GM21576 (cell line): ENCODE results near the gene APOL1.
"Not testable (repeated sequence)": the region's sequence is repeated elsewhere in the genome, so short reads cannot be mapped to it uniquely, and the experiment has no call there.

Experiments
- ATAC-seq: cut with Tn5 transposase; IDR thresholded peaks from one replicate; pipeline ENCODE4 v1.9.1; 2021; ENCODE audit warnings: mild to moderate bottlenecking, moderate library complexity; ENCODE audit not compliant: unreplicated experiment

Gene APOL1

DNA sequence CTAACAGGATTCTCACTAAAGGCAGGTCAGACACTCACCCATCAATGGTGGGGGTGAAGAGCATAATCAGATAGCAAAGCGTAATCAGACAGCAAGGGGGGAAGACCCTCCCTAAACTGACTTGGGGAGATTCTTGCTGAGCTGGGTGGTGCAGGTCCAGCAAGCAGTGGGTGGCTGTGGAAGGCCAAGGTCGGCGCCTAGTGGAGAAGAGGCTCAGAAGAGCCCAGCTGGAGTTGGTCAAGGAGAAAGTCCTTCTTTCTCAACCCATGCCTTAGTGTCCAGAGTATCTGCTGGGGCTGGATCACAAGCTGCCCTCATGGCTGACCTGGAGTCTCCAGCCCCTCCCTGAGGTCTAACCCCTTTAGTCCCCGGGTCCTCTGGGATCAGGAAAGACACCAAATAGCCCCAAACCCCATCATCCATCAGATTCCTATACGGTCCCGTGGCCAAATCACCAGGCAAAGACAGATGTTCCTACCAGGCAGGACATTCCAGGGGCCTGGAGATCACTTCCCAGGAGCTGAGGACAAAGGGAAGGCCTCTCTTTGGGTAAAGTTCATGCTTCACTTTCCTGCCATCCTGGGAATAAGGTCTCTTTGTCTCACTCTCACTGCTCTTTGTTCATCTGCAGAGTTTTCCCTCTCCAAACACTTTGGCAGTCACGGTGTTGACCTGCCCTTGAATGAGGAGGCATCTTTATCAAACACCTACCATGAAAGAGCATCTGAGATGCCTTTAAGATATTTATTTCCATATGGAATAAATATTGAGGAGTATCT, 11.1 kb downstream of the APOL1 start:
- not testable (repeated sequence) for ATAC-seq

DNA sequence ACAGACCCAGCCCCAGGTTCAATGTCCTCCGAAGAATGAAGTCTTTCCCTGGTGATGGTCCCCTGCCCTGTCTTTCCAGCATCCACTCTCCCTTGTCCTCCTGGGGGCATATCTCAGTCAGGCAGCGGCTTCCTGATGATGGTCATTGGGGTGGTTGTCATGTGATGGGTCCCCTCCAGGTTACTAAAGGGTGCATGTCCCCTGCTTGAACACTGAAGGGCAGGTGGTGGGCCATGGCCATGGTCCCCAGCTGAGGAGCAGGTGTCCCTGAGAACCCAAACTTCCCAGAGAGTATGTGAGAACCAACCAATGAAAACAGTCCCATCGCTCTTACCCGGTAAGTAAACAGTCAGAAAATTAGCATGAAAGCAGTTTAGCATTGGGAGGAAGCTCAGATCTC, 14.1 kb downstream of the APOL1 start:
- ATAC-seq = no peak

DNA sequence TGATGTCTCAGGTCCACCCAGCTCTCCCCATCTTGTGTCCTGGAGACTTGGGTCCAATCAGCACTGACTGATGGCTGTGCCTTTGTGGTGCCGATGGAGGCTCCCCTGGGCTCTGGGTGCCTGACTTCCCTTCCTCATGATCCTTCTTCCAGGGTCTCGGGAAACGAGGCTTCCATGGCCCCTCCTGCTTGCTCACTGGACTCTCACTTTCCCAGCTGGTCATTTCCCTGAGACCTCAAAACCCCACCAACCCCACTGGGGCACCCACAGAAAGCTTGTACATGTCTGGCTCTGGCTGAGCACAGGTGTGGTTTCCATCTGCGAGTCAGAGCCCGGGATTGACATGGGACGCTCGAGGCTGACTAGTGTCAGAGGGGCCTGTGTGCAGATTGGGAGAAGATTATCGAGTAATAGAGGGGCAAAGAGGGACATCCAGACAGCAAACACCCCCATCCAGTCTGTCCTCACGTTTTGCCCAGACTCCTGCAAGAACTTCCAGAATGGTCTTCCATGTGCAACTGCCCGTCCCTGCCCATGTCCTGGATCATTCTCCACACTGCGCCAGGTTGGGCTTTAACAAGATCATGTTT, 15.1 kb downstream of the APOL1 start:
- no peak for ATAC-seq

DNA sequence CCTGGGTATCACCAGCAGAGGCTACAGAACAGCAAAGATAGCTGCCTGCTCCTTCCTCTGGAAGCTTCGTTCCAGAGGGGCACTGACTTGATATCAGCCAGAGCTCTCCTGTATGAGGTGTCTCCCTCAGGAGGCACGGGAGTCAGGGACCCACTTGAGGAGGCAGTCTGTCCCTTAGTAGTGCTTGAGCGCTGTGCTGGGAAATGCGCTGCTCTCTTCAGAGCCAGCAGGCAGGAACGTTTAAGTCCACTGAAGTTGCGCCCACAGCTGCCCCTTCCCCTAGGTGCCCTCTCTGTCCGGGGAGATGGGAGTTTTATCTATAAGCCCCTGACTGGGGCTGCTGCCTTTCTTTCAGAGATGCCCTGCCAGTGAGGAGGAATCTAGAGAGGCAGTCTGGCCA, 18.3 kb downstream of the APOL1 start:
- ATAC-seq = not testable (repeated sequence)

DNA sequence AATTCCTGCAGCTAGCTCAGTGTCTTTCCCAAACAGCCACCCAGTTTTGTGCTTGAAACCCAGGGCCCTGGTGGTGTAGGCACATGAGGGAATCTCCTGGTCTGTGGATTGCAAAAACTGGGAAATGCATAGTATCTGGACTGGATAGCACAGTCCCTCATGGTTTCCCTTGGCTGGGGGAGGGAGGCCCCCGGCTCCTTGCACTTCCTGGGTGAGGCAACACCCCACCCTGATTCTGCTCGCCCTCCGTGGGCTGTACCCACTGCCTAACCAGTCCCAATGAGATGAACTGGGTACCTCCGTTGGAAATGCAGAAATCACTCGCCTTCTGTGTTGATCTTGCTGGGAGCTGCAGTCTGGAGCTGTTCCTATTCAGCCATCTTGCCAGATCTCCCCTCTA, 19.0 kb downstream of the APOL1 start:
- ATAC-seq = not testable (repeated sequence)

DNA sequence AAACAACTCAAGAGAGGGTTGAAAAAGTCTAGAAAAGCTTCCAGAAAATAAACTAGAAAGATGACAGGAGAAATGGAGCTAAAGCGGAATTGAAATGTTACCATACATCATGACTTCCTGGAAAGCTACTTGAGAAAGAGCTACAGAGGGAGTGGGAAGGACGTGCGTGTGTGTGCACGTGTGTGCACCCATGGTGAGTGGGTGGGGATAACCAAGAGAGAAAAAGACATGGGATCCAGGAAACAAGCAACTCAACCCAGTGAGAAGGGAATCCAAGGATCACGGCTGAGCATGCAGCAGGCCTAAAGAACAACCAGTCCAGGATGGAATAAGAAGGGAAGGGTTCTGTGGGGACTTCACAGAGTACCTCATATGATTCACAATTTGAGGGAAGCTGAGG, 21.6 kb downstream of the APOL1 start:
- ATAC-seq = no peak

DNA sequence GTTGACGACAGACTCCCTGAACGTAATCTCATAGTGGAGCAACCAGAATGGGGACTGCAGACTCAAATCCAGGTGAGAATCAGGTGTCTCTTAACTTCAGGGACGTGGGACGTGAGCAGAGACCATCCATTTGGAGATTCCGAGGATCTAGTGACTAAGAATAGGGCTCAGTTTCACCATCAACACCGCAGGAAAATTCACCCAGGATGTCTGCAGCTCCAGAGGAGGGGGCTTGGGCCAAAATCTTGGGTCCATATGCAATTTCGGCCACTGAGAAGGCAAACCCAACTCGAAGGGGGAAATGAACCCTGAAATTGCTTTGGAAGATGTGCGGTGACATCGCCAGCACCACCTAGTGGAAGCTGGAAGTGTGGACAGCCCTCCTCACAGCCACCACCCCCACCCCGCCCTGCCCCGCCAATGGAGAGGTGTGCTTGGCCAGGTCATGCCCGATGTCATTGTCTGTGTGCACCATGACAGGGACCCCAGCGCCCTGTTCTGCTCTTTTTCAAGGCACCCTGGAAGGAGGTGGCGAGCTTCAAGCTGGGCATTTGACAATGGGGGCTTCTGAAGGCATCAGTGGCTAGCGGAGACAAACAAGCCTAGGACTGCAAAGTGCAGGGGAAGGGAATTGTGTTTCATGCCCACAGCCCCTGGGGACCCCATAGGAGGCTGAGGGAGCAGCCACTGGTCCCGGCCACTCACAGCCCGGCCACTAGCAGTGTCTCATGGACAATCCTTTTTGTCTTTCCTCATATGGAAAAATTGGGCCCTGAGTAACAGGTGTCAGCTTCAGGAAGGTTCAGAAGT, 24.8 kb downstream of the APOL1 start:
- no peak for ATAC-seq

DNA sequence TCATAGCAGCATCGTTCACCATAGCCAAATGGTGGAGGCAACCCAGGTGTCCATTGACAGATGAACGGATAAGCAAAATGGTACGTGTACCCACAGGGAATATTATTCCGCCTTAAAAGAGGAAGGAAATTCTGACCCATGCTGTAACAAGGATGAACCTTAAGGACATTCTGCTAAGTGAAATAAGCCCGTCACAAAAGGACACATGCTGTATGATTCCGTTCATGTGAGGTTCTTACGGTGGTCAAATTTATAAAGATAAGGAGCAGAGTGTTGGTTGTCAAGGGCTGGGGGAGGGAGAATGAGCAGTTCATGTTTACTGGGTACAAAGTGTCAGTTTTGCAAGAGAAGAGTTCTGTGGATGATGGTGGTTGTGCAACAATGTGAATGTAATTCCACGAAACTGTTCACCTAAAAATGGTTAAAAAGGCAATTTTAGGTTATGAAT, 26.3 kb downstream of the APOL1 start:
- no peak for ATAC-seq

DNA sequence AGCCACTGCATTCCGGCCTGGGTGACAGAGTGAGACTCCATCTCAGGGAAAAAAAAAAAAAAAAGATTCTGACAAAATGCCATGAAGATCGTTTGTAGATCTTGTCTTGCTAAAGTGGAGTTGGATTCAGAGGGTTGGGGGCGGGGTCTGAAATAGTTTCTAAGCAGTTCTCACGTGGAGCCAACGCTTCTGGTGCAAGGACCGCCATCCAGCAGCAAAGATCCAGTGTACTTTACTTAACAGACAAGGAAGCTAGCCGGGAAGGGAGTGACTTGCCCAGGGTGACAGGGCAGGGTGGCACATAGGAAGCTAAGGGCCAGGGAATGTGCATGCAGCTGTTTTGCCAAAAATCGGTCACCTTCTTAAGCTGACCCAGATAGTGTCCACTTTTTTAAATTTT, 27.4 kb downstream of the APOL1 start:
- ATAC-seq = no peak

DNA sequence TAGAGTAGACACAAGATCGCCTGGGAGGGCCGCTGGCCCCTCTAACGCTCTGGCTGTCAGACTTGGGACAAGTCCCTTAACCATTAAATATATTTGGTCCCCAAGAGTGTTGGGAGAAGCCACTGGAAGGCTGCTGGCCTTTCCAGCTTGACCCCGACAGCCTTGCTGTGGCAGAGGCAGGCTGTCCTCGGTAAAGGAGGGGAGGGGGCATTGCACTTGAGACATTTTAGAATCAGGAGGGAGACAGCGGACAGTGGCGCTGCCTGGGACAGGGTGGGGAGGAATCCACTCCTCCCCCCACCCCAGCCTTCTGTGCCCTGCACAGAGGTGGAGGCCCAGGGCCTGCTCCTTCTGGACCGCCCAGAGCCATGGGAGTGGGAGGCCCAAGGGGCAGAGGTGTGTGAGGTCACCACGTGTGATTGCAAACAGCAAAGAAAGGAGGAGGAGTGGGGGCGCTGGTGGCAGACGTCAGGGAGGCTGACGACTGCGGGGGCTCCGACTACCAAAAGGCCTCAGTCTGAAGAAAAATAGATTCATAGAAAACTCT, 28.9 kb downstream of the APOL1 start:
- no peak for ATAC-seq

DNA sequence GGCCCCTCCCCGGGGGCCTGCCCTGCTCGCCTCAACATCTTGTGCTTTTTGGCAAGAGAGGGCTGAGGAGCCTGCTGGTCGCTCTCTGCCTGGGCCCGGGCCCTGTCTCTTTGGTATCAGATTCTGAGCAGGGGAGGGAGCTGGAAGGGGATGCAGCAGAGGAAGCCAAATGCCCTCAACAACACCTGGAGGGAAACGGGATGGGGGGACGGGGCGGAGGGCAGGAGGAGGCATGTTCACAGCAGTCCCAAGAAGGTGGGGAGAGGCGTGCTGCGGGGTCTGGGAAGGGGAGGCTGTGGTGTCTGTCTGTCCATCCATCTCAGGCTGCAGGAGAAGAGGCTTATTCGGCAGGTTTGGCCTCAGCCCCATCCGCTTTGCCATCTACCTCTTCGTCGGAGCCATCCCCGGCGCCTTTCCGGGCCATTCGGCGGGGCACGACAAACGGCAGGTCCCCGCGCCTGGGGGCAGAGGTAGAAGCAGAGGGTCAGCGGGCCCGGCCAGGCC, 29.4 kb downstream of the APOL1 start:
- no peak for ATAC-seq

DNA sequence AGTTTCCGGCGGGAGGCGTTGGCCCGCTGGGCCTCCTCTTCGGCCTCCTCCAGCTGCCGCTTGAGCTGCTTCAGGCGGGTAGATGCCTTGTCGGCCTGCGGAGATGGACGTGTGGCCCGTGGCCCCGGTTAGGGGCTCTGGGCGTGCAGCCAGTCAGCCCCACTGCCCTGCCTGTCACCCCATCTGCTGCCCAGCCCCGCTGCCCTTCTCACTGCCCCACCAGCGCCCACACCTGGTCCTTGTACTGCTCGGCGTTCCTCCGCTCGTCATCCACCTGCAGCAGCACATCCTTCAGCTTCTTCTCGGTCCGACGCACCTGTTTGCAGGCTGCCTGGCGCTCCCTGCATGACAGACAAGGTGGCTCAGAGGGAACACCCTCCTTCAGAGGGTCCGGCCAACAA, 31.2 kb downstream of the APOL1 start:
- no peak for ATAC-seq

DNA sequence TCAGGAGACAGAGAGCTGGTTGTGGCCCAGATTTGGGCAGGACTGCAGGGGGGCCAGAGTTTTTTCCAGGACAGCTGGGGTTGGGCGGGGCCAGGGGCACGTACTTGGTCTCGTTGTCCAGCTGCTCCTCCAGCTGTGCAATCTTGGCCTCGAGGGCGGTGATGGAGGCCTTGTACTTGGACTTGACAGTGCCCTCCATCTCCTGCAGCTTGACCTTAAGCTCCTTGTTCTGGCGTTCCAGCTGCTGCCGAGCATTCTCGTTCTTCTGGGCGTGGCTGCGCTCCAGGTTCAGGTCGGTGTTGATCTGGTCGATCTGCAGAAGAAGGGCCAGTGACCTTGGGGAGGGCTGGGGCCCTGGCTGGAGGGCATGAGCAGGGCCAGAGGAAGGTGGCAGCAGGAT, 32.1 kb downstream of the APOL1 start:
- ATAC-seq = no peak

DNA sequence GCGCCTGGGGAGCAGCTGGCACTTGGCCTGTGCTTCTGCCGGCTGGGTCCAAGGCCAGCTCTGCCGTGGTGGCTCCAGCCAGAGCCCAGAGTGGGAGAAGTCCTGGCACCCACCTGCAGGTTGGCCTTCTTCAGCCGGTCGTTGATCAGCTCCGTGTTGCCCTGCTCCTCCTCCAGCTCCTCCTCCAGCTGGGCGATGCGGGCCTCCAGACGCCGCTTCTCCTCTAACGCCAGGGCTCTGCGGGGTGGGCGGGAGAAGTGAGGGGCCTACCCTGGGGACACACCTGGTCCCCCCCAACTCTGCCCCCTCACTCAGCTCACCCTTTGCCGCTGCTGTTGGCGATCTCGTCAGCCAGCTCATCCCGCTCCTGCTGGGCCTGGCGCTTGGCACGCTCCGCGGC, 32.6 kb downstream of the APOL1 start:
- ATAC-seq = no peak

DNA sequence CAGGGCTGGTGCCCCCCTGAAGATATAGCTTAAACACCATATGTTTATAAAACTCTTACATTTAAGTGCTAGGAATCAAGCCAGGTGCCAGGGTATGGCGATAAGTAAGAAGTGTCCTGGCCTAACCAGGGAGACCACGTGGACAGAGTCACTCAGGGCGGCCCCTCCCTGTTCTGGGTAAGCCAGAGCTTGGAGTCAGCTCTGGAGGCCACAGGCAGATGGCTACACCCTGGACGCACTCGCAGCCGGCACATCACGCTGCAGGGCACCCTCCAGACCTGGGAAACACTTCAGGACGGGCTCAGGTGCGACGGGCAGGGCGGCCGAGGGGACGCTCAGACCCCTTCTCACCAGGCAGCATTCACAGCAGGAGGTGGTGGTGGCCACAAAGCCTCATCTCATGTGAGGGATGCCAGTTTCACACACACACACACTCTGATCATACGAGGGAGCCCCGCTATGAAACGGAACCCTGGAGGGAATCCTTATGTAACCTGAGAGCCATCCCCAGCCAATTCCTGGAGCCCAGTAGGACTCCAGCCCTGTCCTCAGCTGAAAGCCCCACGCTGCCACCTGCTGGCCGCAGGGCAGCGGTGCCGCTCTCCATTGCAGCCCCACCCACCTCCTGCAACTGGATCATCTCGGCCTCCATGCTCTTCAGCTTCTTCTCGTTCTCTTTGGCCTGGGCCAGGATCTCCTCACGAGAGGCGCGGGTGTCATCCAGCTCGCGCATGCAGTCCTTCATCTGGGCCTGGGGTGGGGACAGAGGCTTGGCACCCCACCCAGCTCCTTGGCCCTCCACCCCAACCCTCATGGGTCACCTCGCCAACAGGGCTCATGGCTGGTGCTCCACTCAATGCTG, 33.4 kb downstream of the APOL1 start:
- no peak for ATAC-seq

DNA sequence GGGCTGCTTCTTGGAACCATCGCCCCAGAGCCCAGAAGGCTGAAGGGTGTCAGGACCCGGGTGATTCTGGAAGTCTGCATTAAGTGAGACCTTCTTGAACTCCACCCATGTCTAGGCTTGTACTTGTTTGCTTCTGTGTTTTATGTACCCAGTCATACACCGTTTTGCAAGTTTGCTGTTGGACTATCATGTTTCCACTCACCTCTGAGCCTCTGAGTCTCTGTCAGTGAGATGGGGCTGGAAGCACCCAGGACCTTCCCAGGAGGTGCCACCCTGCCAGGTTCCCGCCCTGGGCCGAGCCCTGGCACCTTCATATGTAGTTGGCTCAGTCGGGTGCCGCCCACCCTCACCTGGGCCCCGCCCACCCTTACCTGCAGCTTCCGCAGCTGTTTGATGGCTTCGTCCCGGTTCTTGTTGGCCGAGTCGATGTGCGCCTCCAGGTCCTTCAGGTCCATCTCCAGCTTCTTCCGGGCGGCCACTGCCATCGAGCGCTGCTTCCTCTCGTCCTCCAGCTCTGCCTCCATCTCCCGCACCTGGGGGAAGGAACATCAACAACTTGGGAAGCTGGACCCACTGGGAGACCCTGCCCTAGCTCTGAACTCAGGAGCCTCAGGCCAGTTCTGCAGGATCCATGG, 35.1 kb downstream of the APOL1 start:
- ATAC-seq = no peak

DNA sequence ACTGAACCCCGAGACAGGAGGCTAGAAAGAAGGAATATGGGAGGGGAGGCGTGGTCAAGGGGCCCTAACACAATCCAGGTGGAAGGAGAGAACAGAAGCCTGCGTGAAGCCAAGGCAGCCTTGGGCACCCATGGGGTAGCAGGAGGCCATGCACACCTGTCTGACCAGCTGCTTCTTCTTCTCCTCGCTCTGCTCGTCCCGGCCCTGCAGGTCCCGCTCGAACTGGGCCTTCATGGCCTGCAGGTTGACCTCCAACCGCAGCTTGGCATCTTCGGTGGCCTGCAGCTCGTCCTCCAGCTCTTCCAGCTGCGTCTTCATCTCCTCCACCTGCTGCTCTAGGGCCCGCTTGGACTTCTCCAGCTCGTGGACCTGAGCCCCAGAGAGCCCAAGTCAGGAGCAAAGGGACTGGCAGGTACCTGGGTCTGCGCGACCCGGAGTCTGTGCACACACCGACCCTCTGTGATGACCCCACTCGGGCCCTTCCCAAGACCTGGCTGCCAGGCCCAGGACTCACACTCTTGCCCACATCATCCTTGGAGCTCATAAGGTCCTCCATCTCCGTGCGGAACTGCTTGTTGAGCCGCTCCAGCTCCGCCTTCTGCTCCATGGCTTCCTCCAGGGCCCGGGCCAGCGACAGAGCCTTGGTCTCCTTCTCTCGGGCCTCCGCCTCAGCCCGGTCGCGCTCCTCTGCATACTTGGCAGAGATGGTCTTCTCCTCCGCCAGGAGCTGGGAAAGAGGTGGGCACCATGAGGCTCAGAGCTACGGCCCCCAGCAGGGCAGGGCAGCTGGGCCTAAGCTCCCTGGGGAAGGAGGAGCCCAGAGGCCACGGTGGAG, 35.9 kb downstream of the APOL1 start:
- ATAC-seq = no peak

DNA sequence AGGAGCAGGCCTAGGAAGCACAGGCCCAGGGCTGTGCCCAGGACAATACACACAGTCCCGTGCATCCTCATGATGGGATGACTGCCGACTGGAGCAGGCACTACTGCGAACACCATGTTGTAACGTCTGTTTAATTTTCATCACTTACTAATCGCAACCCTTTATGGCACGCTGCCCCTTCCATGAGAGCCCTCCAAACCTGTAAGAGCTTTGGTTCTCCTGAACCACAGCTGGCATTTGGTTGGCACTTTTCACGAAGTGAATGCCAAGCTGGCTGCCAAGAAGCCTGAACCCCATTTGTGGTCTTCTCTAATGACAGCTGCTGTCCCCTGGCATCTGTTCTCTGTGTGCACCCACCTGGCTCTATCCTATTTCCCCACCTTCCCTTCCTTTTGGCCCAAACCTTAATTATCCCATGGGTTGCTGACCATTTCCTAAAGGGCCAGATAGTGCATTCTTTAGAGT, 36.5 kb downstream of the APOL1 start:
- ATAC-seq = no peak

DNA sequence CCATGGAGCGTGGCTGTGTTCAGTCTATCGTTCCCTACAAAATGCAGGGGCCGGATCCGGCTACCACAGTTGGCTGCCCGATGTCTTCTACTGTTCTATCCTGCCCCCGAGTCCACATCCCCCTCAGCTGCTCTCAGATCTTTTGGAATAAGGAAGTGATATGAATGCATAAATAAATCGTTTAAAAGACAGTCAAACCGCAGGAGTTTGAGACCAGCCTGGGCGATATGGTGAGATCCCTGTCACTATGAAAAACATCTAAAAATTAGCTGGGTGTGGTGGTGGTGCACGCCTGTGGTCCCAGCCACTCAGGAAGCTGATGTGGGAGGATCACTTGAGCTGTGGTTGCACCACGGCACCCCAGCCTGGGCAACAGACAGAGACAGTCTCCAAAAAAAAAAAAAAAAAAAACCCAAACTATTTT, 37.0 kb downstream of the APOL1 start:
- not testable (repeated sequence) for ATAC-seq
